ENCODE data around the gene FBH1. TPM values are rescaled to one million over a fixed set of nuclear protein-coding genes. Genes with fewer than 3 reads are reported as not detected.

Gene FBH1
- total and polyA plus RNA-seq, 4 donors, result 19.9 to 58.4 (median 48.1) TPM

- TF ChIP-seq, protein P1, sequence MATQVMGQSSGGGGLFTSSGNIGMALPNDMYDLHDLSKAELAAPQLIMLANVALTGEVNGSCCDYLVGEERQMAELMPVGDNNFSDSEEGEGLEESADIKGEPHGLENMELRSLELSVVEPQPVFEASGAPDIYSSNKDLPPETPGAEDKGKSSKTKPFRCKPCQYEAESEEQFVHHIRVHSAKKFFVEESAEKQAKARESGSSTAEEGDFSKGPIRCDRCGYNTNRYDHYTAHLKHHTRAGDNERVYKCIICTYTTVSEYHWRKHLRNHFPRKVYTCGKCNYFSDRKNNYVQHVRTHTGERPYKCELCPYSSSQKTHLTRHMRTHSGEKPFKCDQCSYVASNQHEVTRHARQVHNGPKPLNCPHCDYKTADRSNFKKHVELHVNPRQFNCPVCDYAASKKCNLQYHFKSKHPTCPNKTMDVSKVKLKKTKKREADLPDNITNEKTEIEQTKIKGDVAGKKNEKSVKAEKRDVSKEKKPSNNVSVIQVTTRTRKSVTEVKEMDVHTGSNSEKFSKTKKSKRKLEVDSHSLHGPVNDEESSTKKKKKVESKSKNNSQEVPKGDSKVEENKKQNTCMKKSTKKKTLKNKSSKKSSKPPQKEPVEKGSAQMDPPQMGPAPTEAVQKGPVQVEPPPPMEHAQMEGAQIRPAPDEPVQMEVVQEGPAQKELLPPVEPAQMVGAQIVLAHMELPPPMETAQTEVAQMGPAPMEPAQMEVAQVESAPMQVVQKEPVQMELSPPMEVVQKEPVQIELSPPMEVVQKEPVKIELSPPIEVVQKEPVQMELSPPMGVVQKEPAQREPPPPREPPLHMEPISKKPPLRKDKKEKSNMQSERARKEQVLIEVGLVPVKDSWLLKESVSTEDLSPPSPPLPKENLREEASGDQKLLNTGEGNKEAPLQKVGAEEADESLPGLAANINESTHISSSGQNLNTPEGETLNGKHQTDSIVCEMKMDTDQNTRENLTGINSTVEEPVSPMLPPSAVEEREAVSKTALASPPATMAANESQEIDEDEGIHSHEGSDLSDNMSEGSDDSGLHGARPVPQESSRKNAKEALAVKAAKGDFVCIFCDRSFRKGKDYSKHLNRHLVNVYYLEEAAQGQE (IDR thresholded peaks at IDR 0.05), result no peak
- no peak for TF ChIP-seq JUND (IDR thresholded peaks at IDR 0.05)
- TF ChIP-seq FOXA1 (IDR thresholded peaks at IDR 0.05), result no peak
- TF ChIP-seq HNF4G (IDR thresholded peaks at IDR 0.05), result no peak
Observed at GRCh38 chr10:5894403-5894802, 4.4 kb downstream of the FBH1 start (continued).

- Histone ChIP-seq H3K9me3 (ENCODE audit: control insufficient read depth in 4 of 4, low read length in 3 of 4) (peaks cover 0 to 4% (median 0%) of the 10 kb centered on the region in 4 donors), H3K4me3 (ENCODE audit: low read depth in 1 of 3, low read length in 3 of 3) (no peak overlapping the region), H3K36me3 (ENCODE audit: control insufficient read depth in 4 of 4, insufficient read depth in 3 of 4, low read depth in 1 of 4, low read length in 3 of 4) (peaks cover 5 to 26% (median 16%) of the 10 kb centered on the region in 4 donors), H3K27me3 (ENCODE audit: control insufficient read depth in 4 of 4, insufficient read depth in 4 of 4, low read length in 3 of 4) (no peaks in the 10 kb centered on the region), H3K27ac (ENCODE audit: low read depth in 1 of 2, low read length in 2 of 2) (no peak overlapping the region), H3K9ac (ENCODE audit: low read depth in 1 of 2, low read length in 2 of 2) (no peak overlapping the region), H3K4me1 (ENCODE audit: control insufficient read depth in 4 of 4, insufficient read depth in 4 of 4, low read length in 3 of 4) (peaks cover 4 to 18% (median 11%) of the 10 kb centered on the region in 4 donors)
- 92% methylated on average over 8 of the region's 8 CpGs for WGBS
- TF ChIP-seq HNF4A (conservative IDR thresholded peaks at IDR 0.05), result no peak
- peak; percentile 67 for DNase-seq (ENCODE audit: low spot score)
Observed at GRCh38 chr10:5894873-5895272, 4.8 kb downstream of the FBH1 start.

GRCh38 chr10:5895365-5895764 lies 5.3 kb downstream of the FBH1 start:
- no peak overlapping the region for H3K4me3 ChIP-seq (ENCODE audit: low read depth in 1 of 3, low read length in 3 of 3)
- no peak overlapping the region for H3K27ac ChIP-seq (ENCODE audit: low read depth in 1 of 2, low read length in 2 of 2)
- DNase-seq (ENCODE audit: low spot score), result no peak
- 95% methylated on average over 3 of the region's 3 CpGs for WGBS
- no peak overlapping the region for H3K9ac ChIP-seq (ENCODE audit: low read depth in 1 of 2, low read length in 2 of 2)
- H3K36me3 ChIP-seq (ENCODE audit: control insufficient read depth in 4 of 4, insufficient read depth in 3 of 4, low read depth in 1 of 4, low read length in 3 of 4), result peaks cover 5 to 26% (median 16%) of the 10 kb centered on the region in 4 donors
- no peaks in the 10 kb centered on the region for H3K27me3 ChIP-seq (ENCODE audit: control insufficient read depth in 4 of 4, insufficient read depth in 4 of 4, low read length in 3 of 4)
- peaks cover 0 to 4% (median 0%) of the 10 kb centered on the region in 4 donors for H3K9me3 ChIP-seq (ENCODE audit: control insufficient read depth in 4 of 4, low read length in 3 of 4)
- H3K4me1 ChIP-seq (ENCODE audit: control insufficient read depth in 4 of 4, insufficient read depth in 4 of 4, low read length in 3 of 4), result peaks cover 4 to 18% (median 11%) of the 10 kb centered on the region in 4 donors
- TF ChIP-seq NR2F2 (IDR thresholded peaks at IDR 0.05) (no peak), FOXA2 (IDR thresholded peaks at IDR 0.05) (no peak), CTCF (IDR thresholded peaks at IDR 0.05; ENCODE audit: low read depth, low read length, missing input control) (no peak), HNF4A (conservative IDR thresholded peaks at IDR 0.05) (no peak), RXRA (IDR thresholded peaks at IDR 0.05) (no peak), YY1 (IDR thresholded peaks at IDR 0.05) (no peak), SP1 (IDR thresholded peaks at IDR 0.05) (no peak)
- TF ChIP-seq, protein P2, sequence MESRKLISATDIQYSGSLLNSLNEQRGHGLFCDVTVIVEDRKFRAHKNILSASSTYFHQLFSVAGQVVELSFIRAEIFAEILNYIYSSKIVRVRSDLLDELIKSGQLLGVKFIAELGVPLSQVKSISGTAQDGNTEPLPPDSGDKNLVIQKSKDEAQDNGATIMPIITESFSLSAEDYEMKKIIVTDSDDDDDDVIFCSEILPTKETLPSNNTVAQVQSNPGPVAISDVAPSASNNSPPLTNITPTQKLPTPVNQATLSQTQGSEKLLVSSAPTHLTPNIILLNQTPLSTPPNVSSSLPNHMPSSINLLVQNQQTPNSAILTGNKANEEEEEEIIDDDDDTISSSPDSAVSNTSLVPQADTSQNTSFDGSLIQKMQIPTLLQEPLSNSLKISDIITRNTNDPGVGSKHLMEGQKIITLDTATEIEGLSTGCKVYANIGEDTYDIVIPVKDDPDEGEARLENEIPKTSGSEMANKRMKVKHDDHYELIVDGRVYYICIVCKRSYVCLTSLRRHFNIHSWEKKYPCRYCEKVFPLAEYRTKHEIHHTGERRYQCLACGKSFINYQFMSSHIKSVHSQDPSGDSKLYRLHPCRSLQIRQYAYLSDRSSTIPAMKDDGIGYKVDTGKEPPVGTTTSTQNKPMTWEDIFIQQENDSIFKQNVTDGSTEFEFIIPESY (IDR thresholded peaks at IDR 0.05), result no peak
